Nephron progenitor cell (in vitro differentiated cells): Measurements from ENCODE around the gene TOP3B.

Experiments used
- DNase-seq: peaks from one replicate; pipeline ENCODE4 v3.0.0; 2021
- H3K27ac Mint-ChIP-seq: 2 replicates; pipeline ENCODE4 v1.8.0; 2021; ENCODE audit warnings: mild to moderate bottlenecking, moderate library complexity, mixed read lengths
- H3K27me3 Mint-ChIP-seq: 2 replicates; pipeline ENCODE4 v1.8.0; 2021; ENCODE audit warnings: mild to moderate bottlenecking, low read depth, mixed read lengths; ENCODE audit not compliant: poor library complexity
- H3K36me3 Mint-ChIP-seq: 2 replicates; pipeline ENCODE4 v1.8.0; 2021; ENCODE audit warnings: low read depth, mixed read lengths
- H3K4me1 Mint-ChIP-seq: 2 replicates; pipeline ENCODE4 v1.8.0; 2021; ENCODE audit warnings: mixed read lengths
- H3K4me3 Mint-ChIP-seq: 2 replicates; pipeline ENCODE4 v1.8.0; 2021; ENCODE audit warnings: mild to moderate bottlenecking, moderate library complexity, mixed read lengths
- H3K9me3 Mint-ChIP-seq: 2 replicates; pipeline ENCODE4 v1.8.0; 2021; ENCODE audit warnings: mild to moderate bottlenecking, moderate library complexity, mixed read lengths
- TF ChIP-seq, protein P1 (sequence below): fragments of 200-600 bp; sonication (generic); IDR thresholded peaks from 2 replicates; pipeline ENCODE4 v1.5.0; 2021; ENCODE audit warnings: antibody characterized with exemption

The TOP3B gene

DNA sequence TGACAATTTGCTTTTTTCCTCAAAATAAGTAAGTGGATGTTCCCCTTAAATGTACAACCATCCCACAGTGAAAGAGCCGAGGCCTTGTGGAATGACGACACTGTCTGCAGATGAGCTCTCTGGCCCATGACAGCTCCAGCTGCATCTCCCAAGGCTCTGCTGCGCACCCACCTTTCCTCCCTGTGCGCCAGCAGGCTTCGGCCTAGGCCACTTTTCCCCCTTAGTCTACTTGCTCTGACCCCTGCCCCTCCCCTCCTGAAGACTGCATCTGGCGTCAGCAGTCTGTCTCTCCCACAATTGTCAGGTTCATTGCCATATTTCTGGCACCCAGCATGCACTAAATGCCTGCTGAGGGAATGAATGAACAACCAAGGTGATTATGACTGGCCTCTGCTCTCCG is 2.0 kb downstream of the TOP3B start:
- Mint-ChIP-seq H3K4me3 (peak overlapping the region; percentile 91), H3K4me1 (peaks cover 18% of the 10 kb centered on the region), H3K27ac (peak overlapping the region; percentile 22), H3K27me3 (peaks cover 12% of the 10 kb centered on the region), H3K36me3 (peaks cover 12% of the 10 kb centered on the region), H3K9me3 (no peaks in the 10 kb centered on the region)
- DNase-seq: no peak
- TF ChIP-seq, protein P1, sequence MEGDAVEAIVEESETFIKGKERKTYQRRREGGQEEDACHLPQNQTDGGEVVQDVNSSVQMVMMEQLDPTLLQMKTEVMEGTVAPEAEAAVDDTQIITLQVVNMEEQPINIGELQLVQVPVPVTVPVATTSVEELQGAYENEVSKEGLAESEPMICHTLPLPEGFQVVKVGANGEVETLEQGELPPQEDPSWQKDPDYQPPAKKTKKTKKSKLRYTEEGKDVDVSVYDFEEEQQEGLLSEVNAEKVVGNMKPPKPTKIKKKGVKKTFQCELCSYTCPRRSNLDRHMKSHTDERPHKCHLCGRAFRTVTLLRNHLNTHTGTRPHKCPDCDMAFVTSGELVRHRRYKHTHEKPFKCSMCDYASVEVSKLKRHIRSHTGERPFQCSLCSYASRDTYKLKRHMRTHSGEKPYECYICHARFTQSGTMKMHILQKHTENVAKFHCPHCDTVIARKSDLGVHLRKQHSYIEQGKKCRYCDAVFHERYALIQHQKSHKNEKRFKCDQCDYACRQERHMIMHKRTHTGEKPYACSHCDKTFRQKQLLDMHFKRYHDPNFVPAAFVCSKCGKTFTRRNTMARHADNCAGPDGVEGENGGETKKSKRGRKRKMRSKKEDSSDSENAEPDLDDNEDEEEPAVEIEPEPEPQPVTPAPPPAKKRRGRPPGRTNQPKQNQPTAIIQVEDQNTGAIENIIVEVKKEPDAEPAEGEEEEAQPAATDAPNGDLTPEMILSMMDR: no peak

DNA sequence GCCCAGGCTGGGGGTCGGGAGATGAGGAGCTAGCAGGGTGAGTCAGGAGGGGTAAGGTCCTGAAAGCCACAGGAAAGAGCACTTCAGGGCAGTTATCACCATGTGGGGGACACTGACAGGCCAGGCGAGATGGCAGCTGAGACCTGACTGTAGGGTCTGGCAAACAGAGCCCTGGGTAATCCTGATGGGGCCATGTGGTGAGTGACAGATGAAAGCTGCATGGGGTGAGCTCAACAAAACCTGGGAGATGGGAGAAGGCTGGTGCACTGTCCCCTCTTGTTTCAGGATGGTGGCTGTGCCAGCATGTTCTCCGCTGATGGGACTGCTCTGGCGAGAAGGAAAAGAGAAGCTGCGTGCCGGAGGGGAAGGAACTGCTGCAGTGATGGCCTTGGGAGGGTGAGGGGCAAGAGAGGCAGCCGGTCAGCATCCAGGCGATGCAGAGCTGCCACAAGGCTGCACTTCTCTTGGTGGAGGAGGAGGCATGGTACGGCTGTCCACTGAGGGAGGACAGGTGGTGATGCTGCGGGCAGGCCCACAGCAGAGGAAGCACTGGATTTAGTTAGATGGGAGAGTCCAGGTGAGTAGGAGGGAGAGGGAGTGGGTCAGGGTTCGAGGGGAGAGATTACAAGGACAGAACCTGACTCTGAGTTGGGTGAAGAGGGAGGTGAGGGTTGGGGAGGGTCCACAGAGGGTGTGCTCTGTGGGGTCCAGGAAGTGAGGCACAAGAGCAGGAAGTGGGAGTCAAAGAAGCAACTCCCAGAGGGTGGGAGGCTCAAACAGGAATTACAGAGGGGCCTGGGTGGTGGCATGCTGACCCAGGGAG is 3.8 kb downstream of the TOP3B start:
- Mint-ChIP-seq H3K4me1 (peaks cover 13% of the 10 kb centered on the region), H3K36me3 (peaks cover 25% of the 10 kb centered on the region), H3K27ac (peak overlapping the region; percentile 94), H3K9me3 (no peaks in the 10 kb centered on the region), H3K4me3 (no peak overlapping the region), H3K27me3 (peaks cover 2% of the 10 kb centered on the region)
- TF ChIP-seq, protein P1: no peak
- no peak for DNase-seq

DNA sequence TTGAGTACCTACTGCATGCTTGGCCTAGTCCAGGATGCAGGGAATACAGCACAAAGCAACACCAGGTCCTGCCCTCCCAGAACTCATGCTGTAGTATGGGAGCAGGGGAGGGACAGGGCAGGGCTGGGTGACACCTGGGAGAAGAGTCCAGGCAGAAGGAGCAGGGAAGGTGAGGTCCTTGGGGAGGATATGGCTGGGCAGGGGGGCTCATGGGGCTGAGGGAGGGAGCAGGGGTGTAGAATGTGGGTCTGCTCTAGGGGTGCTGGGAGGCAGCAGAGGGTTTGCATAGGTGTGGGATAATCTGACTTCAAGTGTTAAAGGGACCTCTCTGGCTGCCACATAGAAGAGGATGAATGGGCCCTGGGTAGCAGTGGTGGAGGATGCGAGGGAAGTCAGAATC is 4.8 kb downstream of the TOP3B start:
- TF ChIP-seq, protein P1: no peak
- Mint-ChIP-seq H3K9me3 (no peaks in the 10 kb centered on the region), H3K4me1 (peaks cover 13% of the 10 kb centered on the region), H3K27me3 (no peaks in the 10 kb centered on the region), H3K27ac (no peak overlapping the region), H3K36me3 (peaks cover 25% of the 10 kb centered on the region), H3K4me3 (no peak overlapping the region)
- DNase-seq: no peak

DNA sequence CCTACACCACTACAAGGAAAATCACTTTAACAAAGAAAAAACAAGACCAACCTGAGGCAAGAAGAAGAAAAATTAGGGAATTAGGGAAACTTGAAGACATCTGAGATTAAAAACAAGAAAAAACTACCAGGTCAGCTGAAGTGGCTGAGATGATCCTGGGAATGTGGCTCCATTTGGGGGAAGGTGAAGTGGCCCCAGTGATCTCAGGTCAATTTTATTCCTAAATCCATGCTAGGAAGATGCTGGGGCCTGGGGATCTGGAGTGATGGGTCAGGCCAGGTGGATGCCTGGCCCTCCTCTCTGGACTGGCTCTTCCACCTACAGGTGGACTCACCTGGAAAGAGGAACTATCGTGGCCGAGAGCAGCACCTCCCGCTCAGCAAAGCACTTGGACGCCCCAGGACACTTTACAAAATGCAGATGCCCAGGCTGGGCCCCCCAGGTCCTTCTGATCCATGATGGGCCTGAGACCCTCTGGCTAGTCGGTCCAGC is 6.7 kb downstream of the TOP3B start:
- H3K4me1 Mint-ChIP-seq: no peaks in the 10 kb centered on the region
- peaks cover 37% of the 10 kb centered on the region for H3K36me3 Mint-ChIP-seq
- no peaks in the 10 kb centered on the region for H3K9me3 Mint-ChIP-seq
- TF ChIP-seq, protein P1: no peak
- H3K27ac Mint-ChIP-seq: peak overlapping the region; percentile 19
- DNase-seq: no peak
- H3K27me3 Mint-ChIP-seq: no peaks in the 10 kb centered on the region
- H3K4me3 Mint-ChIP-seq: no peak overlapping the region

DNA sequence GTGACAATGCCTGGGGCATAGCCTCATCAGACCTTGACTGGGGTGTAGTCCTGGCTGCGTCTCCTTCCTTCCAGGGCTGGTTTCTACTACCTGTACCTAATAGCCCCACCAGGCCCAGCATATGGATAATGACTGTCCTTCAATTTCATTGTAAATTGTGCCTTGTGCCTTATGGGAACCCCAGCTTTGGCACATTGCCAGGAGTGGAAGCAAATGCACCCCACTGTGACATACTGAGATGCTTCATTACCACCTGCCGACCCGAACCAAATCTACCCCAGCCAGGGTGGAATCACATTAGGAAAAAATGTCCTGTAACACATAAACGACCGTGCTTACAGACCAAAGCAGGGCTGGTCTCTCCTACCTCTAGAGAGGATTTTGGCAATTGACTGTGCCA is 7.3 kb downstream of the TOP3B start:
- Mint-ChIP-seq H3K4me1 (no peaks in the 10 kb centered on the region), H3K27me3 (no peaks in the 10 kb centered on the region), H3K4me3 (no peak overlapping the region), H3K27ac (no peak overlapping the region), H3K36me3 (peaks cover 43% of the 10 kb centered on the region), H3K9me3 (no peaks in the 10 kb centered on the region)
- TF ChIP-seq, protein P1: no peak
- no peak for DNase-seq
